CD14-positive monocyte (primary cell): ENCODE data around the gene CATSPER4. TPM values are rescaled to one million over a fixed set of nuclear protein-coding genes. Genes with fewer than 3 reads are reported as not detected.

ENCODE experiments used
- DNase-seq, 3 donors: peaks; one replicate each; pipeline ENCODE4 v3.0.0-alpha.2; 2011 to 2022
- H2AFZ ChIP-seq: 2 replicates; pipeline ENCODE4 v1.6.0; 2012; ENCODE audit warnings: mild to moderate bottlenecking, low read depth, low read length, inconsistent platforms; ENCODE audit not compliant: insufficient read depth, poor library complexity, severe bottlenecking
- H3K27ac ChIP-seq, 2 donors: 1 replicate in 1 of 2; 2 replicates in 1 of 2; pipeline ENCODE4 v1.5.1; 2012 to 2013; ENCODE audit warnings: low read length in 2 of 2, control low read depth in 1 of 2, inconsistent platforms in 1 of 2, low read depth in 1 of 2, mild to moderate bottlenecking in 1 of 2
- H3K27me3 ChIP-seq, 2 donors: one replicate each; pipeline versions ENCODE4 v1.6.0 to v1.6.1; 2011 to 2013; ENCODE audit warnings: low read length in 2 of 2; ENCODE audit not compliant: control insufficient read depth in 2 of 2, insufficient read depth in 2 of 2
- H3K36me3 ChIP-seq, 2 donors: replicated peaks in 1 of 2; 1 replicate in 1 of 2; 2 replicates in 1 of 2; pipeline versions ENCODE4 v1.5.1 to v1.6.1; 2012 to 2013; ENCODE audit warnings: low read length in 2 of 2, control low read depth in 1 of 2, inconsistent platforms in 1 of 2, mild to moderate bottlenecking in 1 of 2; ENCODE audit not compliant: insufficient read depth in 2 of 2, control insufficient read depth in 1 of 2
- H3K4me1 ChIP-seq, 2 donors: 1 replicate in 1 of 2; 2 replicates in 1 of 2; pipeline versions ENCODE4 v1.5.1 to v1.6.1; 2012 to 2013; ENCODE audit warnings: low read length in 2 of 2, control low read depth in 1 of 2, inconsistent platforms in 1 of 2, mild to moderate bottlenecking in 1 of 2, moderate library complexity in 1 of 2; ENCODE audit not compliant: insufficient read depth in 2 of 2, control insufficient read depth in 1 of 2
- H3K4me2 ChIP-seq: replicated peaks from 2 replicates; pipeline ENCODE3; 2012; ENCODE audit warnings: low read length, moderate library complexity, mild to moderate bottlenecking; ENCODE audit not compliant: poor library complexity, severe bottlenecking; ENCODE audit errors: extremely low read depth
- H3K4me3 ChIP-seq, 3 experiments: fragments of 200-600 bp in 1 of 3; sonication (generic) in 1 of 3; replicated peaks in 1 of 3; 1 replicate in 2 of 3; 2 replicates in 1 of 3; pipeline ENCODE4 v1.5.1; 2011 to 2013; ENCODE audit warnings: low read length in 3 of 3, mild to moderate bottlenecking in 3 of 3, control low read depth in 2 of 3, low read depth in 2 of 3, inconsistent platforms in 1 of 3, moderate library complexity in 1 of 3
- H3K79me2 ChIP-seq: 2 replicates; pipeline ENCODE4 v1.6.0; 2012; ENCODE audit warnings: mild to moderate bottlenecking, control low read depth, inconsistent platforms, low read length, moderate library complexity; ENCODE audit not compliant: insufficient read depth
- H3K9ac ChIP-seq: 2 replicates; pipeline ENCODE4 v1.6.0; 2017; ENCODE audit warnings: low read length, mild to moderate bottlenecking; ENCODE audit not compliant: insufficient read depth, poor library complexity, severe bottlenecking
- H3K9me3 ChIP-seq, 2 donors: replicated peaks in 1 of 2; 1 replicate in 1 of 2; 2 replicates in 1 of 2; pipeline versions ENCODE4 v1.5.1 to v1.6.1; 2012 to 2013; ENCODE audit warnings: low read length in 2 of 2, control low read depth in 1 of 2; ENCODE audit not compliant: control insufficient read depth in 1 of 2, insufficient read depth in 1 of 2
- H4K20me1 ChIP-seq: 2 replicates; pipeline ENCODE4 v1.6.0; 2012; ENCODE audit warnings: mild to moderate bottlenecking, low read length, control low read depth, moderate library complexity; ENCODE audit not compliant: insufficient read depth
- H3K27ac Mint-ChIP-seq, 7 donors: one replicate each; pipeline ENCODE4 v1.8.0; 2020; ENCODE audit warnings: mild to moderate bottlenecking in 7 of 7, mixed read lengths in 7 of 7, moderate library complexity in 6 of 7, inconsistent platforms in 2 of 7
- H3K27me3 Mint-ChIP-seq, 3 donors: one replicate each; pipeline ENCODE4 v1.8.0; 2021 to 2022; ENCODE audit warnings: low read depth in 3 of 3, mild to moderate bottlenecking in 3 of 3, mixed read lengths in 3 of 3, moderate library complexity in 3 of 3, inconsistent platforms in 1 of 3
- H3K36me3 Mint-ChIP-seq, 2 donors: one replicate each; pipeline ENCODE4 v1.8.0; 2020; ENCODE audit warnings: mixed read lengths in 2 of 2, inconsistent platforms in 1 of 2, mild to moderate bottlenecking in 1 of 2
- H3K4me1 Mint-ChIP-seq: one replicate; pipeline ENCODE4 v1.8.0; 2020; ENCODE audit warnings: mild to moderate bottlenecking, mixed read lengths
- H3K4me3 Mint-ChIP-seq, 2 donors: one replicate each; pipeline ENCODE4 v1.8.0; 2020; ENCODE audit warnings: mild to moderate bottlenecking in 2 of 2, mixed read lengths in 2 of 2, moderate library complexity in 1 of 2
- H3K9me3 Mint-ChIP-seq, 7 donors: one replicate each; pipeline ENCODE4 v1.8.0; 2020 to 2022; ENCODE audit warnings: mixed read lengths in 7 of 7, mild to moderate bottlenecking in 6 of 7, moderate library complexity in 6 of 7, inconsistent platforms in 2 of 7
- WGBS: methylation state at CpG from one replicate; pipeline ENCODE4 v1.1.5; 2013; ENCODE audit warnings: missing lambda C conversion rate; ENCODE audit not compliant: insufficient coverage; 5-methylcytosine and 5-hydroxymethylcytosine counted together
- intact Hi-C, 2 donors: fragments of 100-400 bp; cut with micrococcal nuclease; formaldehyde crosslinking; loops; one replicate each; pipeline versions ENCODE4 v1.15.0 to v1.15.1; 2023
- polyA plus RNA-seq, 3 donors: library from polyadenylated mRNA; depleted of rRNA in 1 of 3; unstranded in 2 of 3; stranded (reverse) in 1 of 3; fragments of 300-500 nt in 2 of 3; fragments of >200 nt in 1 of 3; fragmentation: Illumina TruSeq in 2 of 3; gene quantifications; 1 replicate in 2 of 3; 2 replicates in 1 of 3; pipeline ENCODE4 v1.2.3, GENCODE V29; 2012 to 2021
- TF ChIP-seq, protein P1 (sequence below): fragments of 200-600 bp; IDR thresholded peaks from one replicate; pipeline ENCODE4 v1.8.0; 2022; ENCODE audit warnings: antibody characterized with exemption, mild to moderate bottlenecking

CATSPER4 gene
- polyA plus RNA-seq, 3 donors: not detected

DNA sequence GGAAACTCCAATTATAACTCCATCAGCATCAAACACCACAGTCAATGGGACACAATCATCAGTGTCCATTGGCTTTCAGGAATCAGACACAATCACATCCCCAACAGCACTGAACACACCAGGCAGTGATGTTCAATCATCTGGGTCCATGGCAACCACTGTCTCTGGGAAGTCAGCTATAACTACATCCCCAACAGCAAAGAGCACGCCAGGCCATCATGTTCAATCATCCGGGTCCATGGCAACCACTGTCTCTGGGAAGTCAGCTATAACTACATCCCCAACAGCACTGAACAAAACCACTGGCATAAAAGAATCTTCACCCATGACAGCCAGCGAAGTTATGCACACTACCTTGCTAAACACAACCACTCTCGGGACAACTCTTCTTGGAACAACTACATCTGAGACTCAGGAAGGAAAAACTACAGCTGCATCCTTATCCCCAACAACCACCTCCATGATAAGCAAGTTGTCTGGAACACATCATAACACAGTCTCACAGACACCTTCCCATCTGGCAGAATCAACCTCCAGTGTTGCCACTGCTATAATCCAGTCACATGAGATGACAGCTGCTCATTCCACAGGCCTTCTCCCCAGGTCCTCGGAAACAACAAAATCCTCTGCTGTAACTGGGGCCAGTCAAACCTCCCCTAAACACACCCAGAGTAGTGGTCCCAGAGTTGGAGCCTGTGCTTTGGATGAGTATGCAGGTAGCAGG is 19.9 kb downstream of the CATSPER4 start:
- Histone ChIP-seq H3K4me1 (no peaks in the 10 kb centered on the region), H3K36me3 (no peaks in the 10 kb centered on the region), H3K27me3 (no peaks in the 10 kb centered on the region), H3K79me2 (no peaks in the 10 kb centered on the region), H3K27ac (no peak overlapping the region), H3K9ac (no peak overlapping the region), H4K20me1 (no peaks in the 10 kb centered on the region), H3K9me3 (no peaks in the 10 kb centered on the region), H3K4me2 (no peak overlapping the region), H3K4me3 (no peak overlapping the region), H2AFZ (no peak overlapping the region)
- no peak for DNase-seq
- Mint-ChIP-seq H3K27me3 (peaks cover 2 to 7% (median 2%) of the 10 kb centered on the region in 3 donors), H3K27ac (no peak overlapping the region), H3K4me3 (no peak overlapping the region), H3K36me3 (no peaks in the 10 kb centered on the region), H3K4me1 (no peaks in the 10 kb centered on the region), H3K9me3 (no peaks in the 10 kb centered on the region)
- 89% methylated on average over 4 of the region's 5 CpGs for WGBS
- intact Hi-C loops: no loop called here
- TF ChIP-seq, protein P1, sequence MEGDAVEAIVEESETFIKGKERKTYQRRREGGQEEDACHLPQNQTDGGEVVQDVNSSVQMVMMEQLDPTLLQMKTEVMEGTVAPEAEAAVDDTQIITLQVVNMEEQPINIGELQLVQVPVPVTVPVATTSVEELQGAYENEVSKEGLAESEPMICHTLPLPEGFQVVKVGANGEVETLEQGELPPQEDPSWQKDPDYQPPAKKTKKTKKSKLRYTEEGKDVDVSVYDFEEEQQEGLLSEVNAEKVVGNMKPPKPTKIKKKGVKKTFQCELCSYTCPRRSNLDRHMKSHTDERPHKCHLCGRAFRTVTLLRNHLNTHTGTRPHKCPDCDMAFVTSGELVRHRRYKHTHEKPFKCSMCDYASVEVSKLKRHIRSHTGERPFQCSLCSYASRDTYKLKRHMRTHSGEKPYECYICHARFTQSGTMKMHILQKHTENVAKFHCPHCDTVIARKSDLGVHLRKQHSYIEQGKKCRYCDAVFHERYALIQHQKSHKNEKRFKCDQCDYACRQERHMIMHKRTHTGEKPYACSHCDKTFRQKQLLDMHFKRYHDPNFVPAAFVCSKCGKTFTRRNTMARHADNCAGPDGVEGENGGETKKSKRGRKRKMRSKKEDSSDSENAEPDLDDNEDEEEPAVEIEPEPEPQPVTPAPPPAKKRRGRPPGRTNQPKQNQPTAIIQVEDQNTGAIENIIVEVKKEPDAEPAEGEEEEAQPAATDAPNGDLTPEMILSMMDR: no peak

DNA sequence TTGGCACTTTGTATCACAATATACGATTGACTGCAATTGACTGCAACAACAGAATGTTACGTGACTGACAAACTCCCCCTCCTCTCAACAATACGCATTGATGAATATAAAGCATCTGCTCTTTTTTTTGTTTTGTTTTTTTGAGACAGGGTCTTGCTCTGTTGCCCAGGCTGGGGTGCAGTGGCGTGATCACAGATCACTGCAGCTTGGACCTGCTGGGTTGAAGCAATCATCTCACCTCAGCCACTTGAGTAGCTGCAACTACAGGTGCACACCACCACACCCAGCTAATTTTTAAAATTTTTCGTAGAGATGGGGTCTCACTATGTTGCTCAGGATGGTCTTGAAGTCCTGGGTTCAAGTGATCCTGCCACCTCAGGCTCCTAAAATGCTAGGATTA is 22.3 kb downstream of the CATSPER4 start:
- Histone ChIP-seq H3K27ac (no peak overlapping the region), H3K36me3 (no peaks in the 10 kb centered on the region), H3K79me2 (no peaks in the 10 kb centered on the region), H3K27me3 (no peaks in the 10 kb centered on the region), H4K20me1 (no peaks in the 10 kb centered on the region), H3K4me2 (no peak overlapping the region), H3K4me3 (no peak overlapping the region), H3K4me1 (no peaks in the 10 kb centered on the region), H3K9me3 (no peaks in the 10 kb centered on the region), H2AFZ (no peak overlapping the region), H3K9ac (no peak overlapping the region)
- Mint-ChIP-seq H3K9me3 (no peaks in the 10 kb centered on the region), H3K27ac (no peak overlapping the region), H3K27me3 (peaks cover 3 to 6% (median 6%) of the 10 kb centered on the region in 3 donors), H3K4me1 (no peaks in the 10 kb centered on the region), H3K4me3 (no peak overlapping the region), H3K36me3 (no peaks in the 10 kb centered on the region)
- no CpG with 5 or more reads among the region's 5 CpGs for WGBS
- TF ChIP-seq, protein P1: no peak
- no peak for DNase-seq
- intact Hi-C loops: no loop called here
